Endothelial cell of umbilical vein (primary cell): ENCODE results near the gene CTDSP1. TPM values are rescaled to one million over a fixed set of nuclear protein-coding genes. Genes with fewer than 3 reads are reported as not detected.

Experiments
- BruUV-seq: library from RNA; stranded (reverse); fragments of 400-500 nt; replicated peaks from 2 replicates; lab custom pipeline; 2021; lab: Mats Ljungman, UMichigan
- CTCF ChIA-PET: fragments of 300-600, 350-600 bp; sonication (Branson Sonifier 250); formaldehyde crosslinking; loops from one replicate; lab custom pipeline; 2021; ENCODE audit warnings: antibody characterized with exemption, inconsistent platforms; lab: Charles Lee
- POLR2A ChIA-PET: fragments of 300-600, 350-600 bp; sonication (Branson Sonifier 250); formaldehyde crosslinking; loops from one replicate; lab custom pipeline; 2021; ENCODE audit warnings: antibody characterized with exemption, inconsistent platforms; lab: Charles Lee
- DNase-seq: peaks from one replicate; pipeline ENCODE4 v3.0.0-alpha.2; 2011; ENCODE audit warnings: low read depth, low spot score
- FAIRE-seq: peaks from 2 replicates; lab custom pipeline; 2011; peaks lifted over from hg19 to GRCh38; lab: Jason Lieb, UNC
- H2AFZ ChIP-seq: 2 replicates; pipeline ENCODE4 v1.6.0; 2012; ENCODE audit warnings: low read depth, low read length, control low read depth, inconsistent platforms
- H3K27ac ChIP-seq: 2 replicates; pipeline ENCODE4 v1.5.1; 2011; ENCODE audit warnings: low read depth, mild to moderate bottlenecking, control low read depth, low read length, moderate library complexity; ENCODE audit not compliant: insufficient read depth
- H3K27me3 ChIP-seq, 2 experiments: 2 replicates each; pipeline versions ENCODE4 v1.6.0 to v1.6.1; 2011; ENCODE audit warnings: low read length in 2 of 2, mixed read lengths in 1 of 2; ENCODE audit not compliant: control insufficient read depth in 2 of 2, insufficient read depth in 2 of 2
- H3K36me3 ChIP-seq, 2 experiments: 2 replicates in 1 of 2; 3 replicates in 1 of 2; pipeline ENCODE4 v1.5.1; 2011; ENCODE audit warnings: low read length in 2 of 2, mild to moderate bottlenecking in 1 of 2, moderate library complexity in 1 of 2; ENCODE audit not compliant: control insufficient read depth in 2 of 2, insufficient read depth in 2 of 2; ENCODE audit errors: extremely low read depth in 1 of 2
- H3K4me1 ChIP-seq: 3 replicates; pipeline ENCODE4 v1.5.1; 2011; ENCODE audit warnings: mild to moderate bottlenecking, low read length; ENCODE audit not compliant: control insufficient read depth, insufficient read depth; ENCODE audit errors: extremely low read depth
- H3K4me2 ChIP-seq: 2 replicates; pipeline ENCODE4 v1.6.1; 2011; ENCODE audit warnings: low read length, control low read depth, mixed read lengths; ENCODE audit not compliant: insufficient read depth
- H3K4me3 ChIP-seq, 3 experiments: fragments of 200-600 bp in 1 of 3; sonication (generic), shearing (Covaris generic) in 1 of 3; replicated peaks in 1 of 3; 2 replicates each; pipeline ENCODE4 v1.5.1; 2011 to 2016; ENCODE audit warnings: control low read depth in 3 of 3, low read length in 3 of 3, mild to moderate bottlenecking in 2 of 3, inconsistent platforms in 1 of 3, low read depth in 1 of 3, moderate library complexity in 1 of 3; ENCODE audit not compliant: insufficient read depth in 1 of 3
- H3K79me2 ChIP-seq: 2 replicates; pipeline ENCODE4 v1.6.0; 2012; ENCODE audit warnings: low read length, inconsistent platforms; ENCODE audit not compliant: control insufficient read depth, insufficient read depth
- H3K9ac ChIP-seq: replicated peaks from 2 replicates; pipeline ENCODE3; 2011; ENCODE audit warnings: low read length, control low read depth; ENCODE audit not compliant: insufficient read depth; ENCODE audit errors: extremely low read depth
- H3K9me1 ChIP-seq: replicated peaks from 3 replicates; pipeline ENCODE4 v1.6.0; 2011; ENCODE audit warnings: mild to moderate bottlenecking, low read length; ENCODE audit not compliant: control insufficient read depth, insufficient read depth; ENCODE audit errors: extremely low read depth
- H3K9me3 ChIP-seq: replicated peaks from 2 replicates; pipeline ENCODE4 v1.5.1; 2012; ENCODE audit warnings: low read length, inconsistent platforms; ENCODE audit not compliant: control insufficient read depth, insufficient read depth
- H4K20me1 ChIP-seq: replicated peaks from 2 replicates; pipeline ENCODE3; 2011; ENCODE audit warnings: mild to moderate bottlenecking, low read length; ENCODE audit not compliant: control insufficient read depth, insufficient read depth; ENCODE audit errors: extremely low read depth
- EZH2 ChIP-seq: IDR thresholded peaks from 2 replicates; pipeline ENCODE4 v1.6.1; 2012; ENCODE audit warnings: borderline replicate concordance, low read depth, mild to moderate bottlenecking, moderate library complexity, low read length, inconsistent platforms; ENCODE audit not compliant: severe bottlenecking
- FOS ChIP-seq: IDR thresholded peaks from 2 replicates; pipeline ENCODE4 v1.6.1; 2011; ENCODE audit warnings: mild to moderate bottlenecking, low read length, moderate library complexity, borderline replicate concordance; ENCODE audit not compliant: insufficient read depth
- GATA2 ChIP-seq: IDR thresholded peaks from 2 replicates; pipeline ENCODE4 v1.7.0; 2011; ENCODE audit warnings: low read depth, mild to moderate bottlenecking, moderate library complexity, mixed read lengths, low read length; ENCODE audit not compliant: insufficient read length, insufficient read depth
- JUN ChIP-seq: IDR thresholded peaks from 2 replicates; pipeline ENCODE4 v1.6.1; 2011; ENCODE audit warnings: borderline replicate concordance, low read depth; ENCODE audit not compliant: insufficient read length, insufficient read depth
- MYC ChIP-seq: IDR thresholded peaks from one replicate; pipeline ENCODE4 v1.6.1; 2011; ENCODE audit warnings: mild to moderate bottlenecking, low read depth, low read length
- POLR2A ChIP-seq: IDR thresholded peaks from 2 replicates; pipeline ENCODE4 v1.6.1; 2012; ENCODE audit warnings: low read depth, mild to moderate bottlenecking, control low read depth, low read length
- POLR2AphosphoS5 ChIP-seq: IDR thresholded peaks from 2 replicates; pipeline ENCODE4 v1.6.1; 2012; ENCODE audit warnings: low read depth, mild to moderate bottlenecking, control low read depth, low read length, moderate library complexity; ENCODE audit not compliant: insufficient read depth
- dilution Hi-C: fragments of 300-500 bp; cut with MboI; formaldehyde crosslinking; loops from one replicate; pipeline ENCODE4 v1.15.0; 2019; ENCODE audit warnings: low sequenced_read_pairs; ENCODE audit not compliant: extremely low pct_ligation_motif_present
- intact Hi-C: fragments of 100-400 bp; cut with micrococcal nuclease; formaldehyde crosslinking; loops from one replicate; pipeline ENCODE4 v1.10.0; 2022
- polyA plus RNA-seq, 4 experiments: library from polyadenylated mRNA; depleted of rRNA in 3 of 4; stranded (reverse) in 3 of 4; unstranded in 1 of 4; fragments of >200 nt; gene quantifications; 2 replicates each; pipeline versions ENCODE4 v1.2.1 to v1.2.3, GENCODE V29; 2011 to 2012; ENCODE audit warnings: missing spikeins in 1 of 4
- total RNA-seq: library from RNA; stranded (reverse); gene quantifications from 2 replicates; pipeline ENCODE4 v1.2.3, GENCODE V29; 2021
- TF ChIP-seq, protein P1 (sequence below), 2 donors: IDR thresholded peaks; 1 replicate in 1 of 2; 2 replicates in 1 of 2; pipeline ENCODE4 v1.5.1; 2011; ENCODE audit warnings: low read length in 2 of 2, mild to moderate bottlenecking in 2 of 2, moderate library complexity in 2 of 2, control low read depth in 1 of 2, inconsistent platforms in 1 of 2, low read depth in 1 of 2; ENCODE audit not compliant: insufficient read depth in 1 of 2; ENCODE audit errors: extremely low read depth in 1 of 2
- TF ChIP-seq, protein P2 (sequence below): IDR thresholded peaks from 2 replicates; pipeline ENCODE4 v1.6.1; 2011; ENCODE audit not compliant: insufficient read depth, insufficient read length

The CTDSP1 gene
- total and polyA plus RNA-seq, 2 donors (not counting 3 experiments of a cell fraction or from before 2014, with no cell fraction given), result 86.1 to 112 TPM

DNA sequence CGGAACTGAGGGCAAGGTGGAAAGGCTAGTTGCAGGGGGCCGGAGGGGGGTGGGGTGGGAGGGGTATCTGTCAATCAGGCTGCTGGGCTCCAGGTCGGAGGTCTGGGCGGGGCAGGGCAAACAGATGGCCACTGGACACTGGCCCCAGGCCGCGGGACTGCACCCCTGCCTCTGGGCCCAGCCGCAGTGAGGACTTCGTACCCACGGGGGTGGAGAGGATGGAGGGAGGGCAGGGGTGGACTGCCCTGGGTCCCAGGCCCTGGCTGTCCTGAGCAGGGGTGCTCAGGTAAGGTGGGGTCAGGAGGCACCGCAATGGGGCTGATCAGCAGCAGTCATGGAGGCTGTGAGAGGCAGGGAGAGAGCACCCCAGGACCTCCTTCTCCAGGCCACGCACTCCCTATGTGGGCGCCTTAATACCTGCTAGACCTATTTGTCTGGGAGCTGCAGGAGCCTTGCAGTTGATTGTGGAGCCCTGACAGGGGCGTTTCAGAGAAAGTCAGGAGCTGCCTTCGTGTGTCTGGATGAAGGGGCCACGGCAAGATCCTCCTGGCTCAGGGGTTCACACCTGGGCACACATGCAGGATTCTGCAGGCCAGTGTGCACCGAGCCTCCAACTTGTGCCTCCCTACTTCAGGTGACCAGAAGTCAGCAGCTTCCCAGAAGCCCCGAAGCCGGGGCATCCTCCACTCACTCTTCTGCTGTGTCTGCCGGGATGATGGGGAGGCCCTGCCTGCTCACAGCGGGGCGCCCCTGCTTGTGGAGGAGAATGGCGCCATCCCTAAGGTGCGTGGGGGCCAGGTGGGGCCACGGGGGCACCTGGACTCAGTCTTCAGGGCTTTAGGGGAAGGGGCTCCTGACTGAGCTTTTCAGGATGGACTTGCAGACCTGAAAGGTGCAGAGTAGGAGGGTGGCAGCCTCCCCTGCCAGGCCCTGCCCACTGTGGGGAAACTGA is 1.5 kb downstream of the CTDSP1 start:
- Histone ChIP-seq H3K9me1 (no peaks in the 10 kb centered on the region), H3K4me2 (peak overlapping the region; percentile 65), H3K9ac (peak overlapping the region; percentile 17), H2AFZ (no peak overlapping the region), H3K4me3 (peak overlapping the region in 2 of 3 experiments; percentile 53 to 69), H3K9me3 (no peaks in the 10 kb centered on the region), H4K20me1 (no peaks in the 10 kb centered on the region), H3K27ac (no peak overlapping the region), H3K4me1 (peaks cover 39% of the 10 kb centered on the region), H3K79me2 (peaks cover 21% of the 10 kb centered on the region), H3K27me3 (no peaks in the 10 kb centered on the region), H3K36me3 (peaks cover 0 to 24% of the 10 kb centered on the region in 2 experiments)
- intact Hi-C loops, result no loop called here
- TF ChIP-seq FOS (no peak), GATA2 (no peak), MYC (no peak), POLR2A (no peak), POLR2AphosphoS5 (no peak), JUN (no peak), EZH2 (no peak)
- TF ChIP-seq, protein P1, sequence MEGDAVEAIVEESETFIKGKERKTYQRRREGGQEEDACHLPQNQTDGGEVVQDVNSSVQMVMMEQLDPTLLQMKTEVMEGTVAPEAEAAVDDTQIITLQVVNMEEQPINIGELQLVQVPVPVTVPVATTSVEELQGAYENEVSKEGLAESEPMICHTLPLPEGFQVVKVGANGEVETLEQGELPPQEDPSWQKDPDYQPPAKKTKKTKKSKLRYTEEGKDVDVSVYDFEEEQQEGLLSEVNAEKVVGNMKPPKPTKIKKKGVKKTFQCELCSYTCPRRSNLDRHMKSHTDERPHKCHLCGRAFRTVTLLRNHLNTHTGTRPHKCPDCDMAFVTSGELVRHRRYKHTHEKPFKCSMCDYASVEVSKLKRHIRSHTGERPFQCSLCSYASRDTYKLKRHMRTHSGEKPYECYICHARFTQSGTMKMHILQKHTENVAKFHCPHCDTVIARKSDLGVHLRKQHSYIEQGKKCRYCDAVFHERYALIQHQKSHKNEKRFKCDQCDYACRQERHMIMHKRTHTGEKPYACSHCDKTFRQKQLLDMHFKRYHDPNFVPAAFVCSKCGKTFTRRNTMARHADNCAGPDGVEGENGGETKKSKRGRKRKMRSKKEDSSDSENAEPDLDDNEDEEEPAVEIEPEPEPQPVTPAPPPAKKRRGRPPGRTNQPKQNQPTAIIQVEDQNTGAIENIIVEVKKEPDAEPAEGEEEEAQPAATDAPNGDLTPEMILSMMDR (IDR thresholded peaks at IDR 0.05; ENCODE audit: extremely low read depth in 1 of 2, insufficient read depth in 1 of 2, low read depth in 1 of 2, low read length in 2 of 2), result no peak
- TF ChIP-seq, protein P2, sequence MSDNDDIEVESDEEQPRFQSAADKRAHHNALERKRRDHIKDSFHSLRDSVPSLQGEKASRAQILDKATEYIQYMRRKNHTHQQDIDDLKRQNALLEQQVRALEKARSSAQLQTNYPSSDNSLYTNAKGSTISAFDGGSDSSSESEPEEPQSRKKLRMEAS, result no peak
- BruUV-seq, result no TSS peak
- FAIRE-seq, result no peak
- no peak for DNase-seq
- CTCF ChIA-PET, result interaction anchor here (0.8 to 2.7 kb wide), 5 partner anchors 63 to 446 kb away, joined by 3 to 20 read pairs (median 3); no protein-coding TSS in a partner anchor
- dilution Hi-C loops, result no loop called here
- POLR2A ChIA-PET, result no interaction called here
